ENCODE data around the gene PLCB4.

DNA sequence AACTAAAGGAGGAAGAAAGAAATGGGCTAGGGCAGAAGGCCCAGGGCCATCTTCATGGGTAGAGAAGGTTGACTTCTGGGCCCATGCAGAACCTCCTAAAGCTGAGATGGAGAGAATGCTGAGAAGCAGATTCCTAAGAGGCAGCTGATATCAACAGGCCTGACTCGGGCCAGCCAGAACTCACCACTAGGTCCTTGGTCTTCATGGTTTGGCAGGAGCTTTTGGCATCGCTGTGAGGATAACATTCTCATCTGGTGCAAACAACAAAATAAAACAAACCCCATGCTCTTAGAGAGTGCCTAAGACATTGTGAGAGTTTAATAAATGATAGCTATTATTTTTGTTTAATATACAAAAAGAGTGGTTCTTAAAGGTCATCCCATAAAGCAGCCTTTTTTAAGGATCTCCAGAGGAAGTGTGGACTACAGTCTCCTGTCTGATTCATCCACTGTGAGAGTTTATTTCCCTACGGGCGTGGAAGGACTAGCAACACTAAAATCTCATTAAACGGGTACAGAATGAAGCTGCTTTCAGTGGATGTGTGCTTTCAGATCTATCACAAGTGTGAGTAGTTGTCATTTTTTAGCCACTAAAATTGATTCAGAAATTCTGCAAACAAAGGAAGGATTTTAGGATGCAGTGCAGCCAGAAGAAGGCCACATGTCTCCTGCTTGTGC, 160.0 kb downstream of the PLCB4 start:
- no peak for TF ChIP-seq POLR2AphosphoS5 (IDR thresholded peaks at IDR 0.05)
- TF ChIP-seq POLR2A (IDR thresholded peaks at IDR 0.05; ENCODE audit: low read depth), result no peak
